ENCODE data around the gene DVL1. TPM values are rescaled to one million over a fixed set of nuclear protein-coding genes. Genes with fewer than 3 reads are reported as not detected.
A peak's percentile ranks its signal among the peaks of the same experiment; 100 is the strongest.

The DVL1 gene
- total and polyA plus RNA-seq, 10 of the 15 experiments (the other 5 are each of a cell fraction or from before 2014, with no cell fraction given), result 0.10 to 31.1 (median 4.6) TPM

DNA sequence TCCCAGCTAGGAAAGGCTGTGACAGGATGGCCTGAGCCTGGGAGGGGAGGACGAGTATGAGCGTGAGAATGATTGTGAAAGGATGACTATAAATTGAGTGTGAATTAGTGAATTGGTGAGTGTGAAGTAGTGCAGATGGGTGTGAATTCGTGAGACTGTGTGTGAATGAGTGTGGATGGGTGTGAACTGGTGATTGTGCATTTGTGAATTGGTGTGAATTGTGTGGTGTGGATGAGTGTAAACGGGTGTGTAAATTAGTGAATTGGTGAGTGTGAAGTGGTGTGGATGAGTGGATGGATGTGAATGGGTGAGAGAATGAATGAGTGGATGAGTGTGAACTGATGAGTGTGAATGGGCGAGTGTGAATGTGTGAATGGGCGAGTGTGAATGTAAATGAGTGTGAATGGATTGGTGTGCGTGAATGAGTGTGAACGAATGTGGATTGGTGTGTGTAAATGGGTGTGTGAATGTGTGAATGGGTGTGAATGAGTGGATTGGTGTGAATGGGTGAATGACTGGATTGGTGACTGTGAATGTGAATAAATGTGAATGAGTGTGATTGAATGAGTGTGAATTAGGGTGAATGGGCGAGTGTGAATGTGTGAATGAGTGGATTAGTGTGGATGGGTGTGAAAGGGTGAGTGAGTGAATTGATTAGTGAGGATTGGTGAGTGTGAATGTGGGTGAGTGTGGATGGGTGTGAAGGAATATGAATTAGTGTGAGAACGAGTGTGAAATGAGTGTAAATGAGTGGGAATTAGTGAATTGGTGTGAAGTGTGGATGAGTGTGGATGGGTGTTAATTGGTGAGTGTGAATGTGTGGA lies 16.9 kb upstream of the DVL1 start (continued):
- TF ChIP-seq, protein P1, sequence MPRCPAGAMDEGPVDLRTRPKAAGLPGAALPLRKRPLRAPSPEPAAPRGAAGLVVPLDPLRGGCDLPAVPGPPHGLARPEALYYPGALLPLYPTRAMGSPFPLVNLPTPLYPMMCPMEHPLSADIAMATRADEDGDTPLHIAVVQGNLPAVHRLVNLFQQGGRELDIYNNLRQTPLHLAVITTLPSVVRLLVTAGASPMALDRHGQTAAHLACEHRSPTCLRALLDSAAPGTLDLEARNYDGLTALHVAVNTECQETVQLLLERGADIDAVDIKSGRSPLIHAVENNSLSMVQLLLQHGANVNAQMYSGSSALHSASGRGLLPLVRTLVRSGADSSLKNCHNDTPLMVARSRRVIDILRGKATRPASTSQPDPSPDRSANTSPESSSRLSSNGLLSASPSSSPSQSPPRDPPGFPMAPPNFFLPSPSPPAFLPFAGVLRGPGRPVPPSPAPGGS (IDR thresholded peaks at IDR 0.05; ENCODE audit: borderline replicate concordance, insufficient read depth, low read depth, low read length, poor library complexity, severe bottlenecking), result peak; percentile 8
- TF ChIP-seq, protein P2, sequence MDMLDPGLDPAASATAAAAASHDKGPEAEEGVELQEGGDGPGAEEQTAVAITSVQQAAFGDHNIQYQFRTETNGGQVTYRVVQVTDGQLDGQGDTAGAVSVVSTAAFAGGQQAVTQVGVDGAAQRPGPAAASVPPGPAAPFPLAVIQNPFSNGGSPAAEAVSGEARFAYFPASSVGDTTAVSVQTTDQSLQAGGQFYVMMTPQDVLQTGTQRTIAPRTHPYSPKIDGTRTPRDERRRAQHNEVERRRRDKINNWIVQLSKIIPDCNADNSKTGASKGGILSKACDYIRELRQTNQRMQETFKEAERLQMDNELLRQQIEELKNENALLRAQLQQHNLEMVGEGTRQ (IDR thresholded peaks at IDR 0.05; ENCODE audit: borderline replicate concordance, low read depth, low read length), result no peak
- TF ChIP-seq ZNF622 (IDR thresholded peaks at IDR 0.05), result no peak
- no peak for TF ChIP-seq MTA2 (IDR thresholded peaks at IDR 0.05; ENCODE audit: low read depth)
- TF ChIP-seq RELA (IDR thresholded peaks at IDR 0.05; ENCODE audit: borderline replicate concordance, partially characterized antibody), result no peak

DNA sequence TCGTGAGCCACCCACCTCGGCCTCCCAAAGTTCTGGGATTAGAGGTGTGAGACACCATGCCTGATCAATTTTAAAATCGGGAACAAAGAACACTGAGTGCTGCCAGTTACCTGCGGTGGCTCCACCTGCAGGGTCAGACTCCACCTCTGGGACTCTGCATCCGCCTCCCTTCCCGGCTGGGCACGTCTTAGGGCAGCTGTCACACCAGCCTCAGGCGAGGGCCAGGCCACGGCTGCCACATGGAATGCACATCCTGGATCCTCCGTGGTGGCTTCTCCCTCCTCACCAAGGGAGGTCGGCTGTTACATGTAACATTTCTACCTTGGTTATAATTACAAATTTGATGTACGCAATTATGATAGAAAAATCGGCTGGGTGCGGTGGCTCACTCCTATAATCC lies 15.0 kb upstream of the DVL1 start:
- H3K4me2 ChIP-seq (ENCODE audit: control insufficient read depth, insufficient read depth), result no peak overlapping the region
- SMC1A ChIA-PET (ENCODE audit: uncharacterized antibody, unreplicated experiment), result no interaction called here
- POLR2A ChIA-PET, result no interaction called here
- no peaks in the 10 kb centered on the region for H3K36me3 ChIP-seq (ENCODE audit: control insufficient read depth in 2 of 2, insufficient read depth in 2 of 2, low read length in 1 of 2)
- no peak for TF ChIP-seq RFX5 (IDR thresholded peaks at IDR 0.05; ENCODE audit: low read depth, low read length)
- no peak overlapping the region for H3K27ac ChIP-seq (ENCODE audit: control insufficient read depth, insufficient read depth)
- H3K9ac ChIP-seq (ENCODE audit: control insufficient read depth, insufficient read depth, low read length), result no peak overlapping the region
- DNase-seq (ENCODE audit: low read depth, low spot score) (no peak), ATAC-seq (no peak), FAIRE-seq (no peak)
- no peak overlapping the region for H3K4me3 ChIP-seq
- CTCF ChIA-PET, result no interaction called here
- in situ Hi-C loops (cut with MboI) (no loop called here), intact Hi-C loops (cut with micrococcal nuclease; ENCODE audit: unreplicated experiment) (no loop called here)
- WGBS (ENCODE audit: insufficient coverage, insufficient replicate concordance, low lambda C conversion rate, missing lambda C conversion rate), result 70% methylated on average over 14 of the region's 14 CpGs
- H3K4me1 ChIP-seq (ENCODE audit: control insufficient read depth, insufficient read depth, low read length), result peaks cover under 1% of the 10 kb centered on the region; the same call in 1 of the 2 replicates
- RAD21 ChIA-PET (ENCODE audit: unreplicated experiment), result no interaction called here
- H3K27me3 ChIP-seq (replicated peaks in 1 of 2; ENCODE audit: control insufficient read depth in 2 of 2, insufficient read depth in 2 of 2, low read length in 1 of 2), result no peaks in the 10 kb centered on the region
- H2AFZ ChIP-seq (ENCODE audit: control insufficient read depth, low read depth, low read length), result no peak overlapping the region
- H3K9me3 ChIP-seq (replicated peaks; ENCODE audit: control insufficient read depth, insufficient read depth, low read length), result peaks cover 3% of the 10 kb centered on the region; the same call in 1 of the 3 replicates
- no TSS peak for BruUV-seq (replicated peaks)
- no peaks in the 10 kb centered on the region for H4K20me1 ChIP-seq (ENCODE audit: control insufficient read depth, insufficient read depth)
- H3K79me2 ChIP-seq (ENCODE audit: control insufficient read depth, insufficient read depth, low read length), result no peaks in the 10 kb centered on the region
